GM19025 (cell line): ENCODE measurements around the gene CDK14.

ENCODE experiments used
- ATAC-seq: cut with Tn5 transposase; IDR thresholded peaks from one replicate; pipeline ENCODE4 v1.9.1; 2021; ENCODE audit warnings: mild to moderate bottlenecking, low read depth, moderate library complexity; ENCODE audit not compliant: unreplicated experiment

Gene CDK14

DNA sequence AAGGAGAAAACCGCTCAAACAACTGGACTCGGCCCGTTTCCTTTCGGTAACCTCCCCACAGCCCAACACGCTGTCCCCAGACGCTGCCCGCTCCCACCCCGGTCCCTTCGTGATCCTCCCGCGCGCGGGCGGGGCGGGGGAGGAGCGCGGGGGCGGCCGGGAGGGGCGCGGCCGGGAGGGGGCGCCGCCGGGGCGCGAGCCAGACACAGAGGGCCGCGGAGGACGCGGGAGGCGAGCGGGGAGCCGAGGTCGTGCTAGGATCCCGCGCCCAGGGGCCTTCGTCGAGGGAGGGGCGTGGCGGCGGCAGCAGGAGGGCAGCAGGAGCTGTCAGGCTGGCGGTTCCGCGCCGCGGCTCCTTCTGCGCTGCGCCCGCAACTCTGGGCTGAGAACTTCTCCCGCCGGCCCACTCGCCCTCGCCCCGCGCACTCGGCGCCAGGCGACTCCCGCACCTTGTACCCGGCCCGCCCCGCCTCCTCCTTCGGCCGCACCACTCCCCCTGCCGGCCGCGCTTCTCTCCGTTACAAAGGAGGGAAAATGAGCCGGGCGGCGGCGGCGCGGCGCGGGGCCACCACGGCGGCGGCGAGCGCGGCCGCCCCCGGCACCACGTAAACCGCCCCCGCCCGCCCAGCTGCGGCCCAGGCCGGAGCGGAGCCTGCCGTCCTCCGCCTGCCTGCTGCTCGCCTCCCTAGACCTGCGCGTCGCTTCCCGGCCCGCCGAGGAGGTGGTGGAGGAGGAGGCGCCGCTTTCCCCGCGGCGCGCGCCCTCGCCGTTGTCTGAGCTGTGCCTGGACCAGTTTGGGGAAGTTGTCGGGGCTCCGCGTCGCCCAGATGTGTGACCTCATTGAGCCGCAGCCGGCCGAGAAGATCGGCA lies at the start of gene CDK14:
Gene CDK14 (plus strand): TSS at position 521 of the 870 bp plus-strand sequence. CDS start 307 bp downstream, at position 828.
- ATAC-seq = peak; percentile 67

DNA sequence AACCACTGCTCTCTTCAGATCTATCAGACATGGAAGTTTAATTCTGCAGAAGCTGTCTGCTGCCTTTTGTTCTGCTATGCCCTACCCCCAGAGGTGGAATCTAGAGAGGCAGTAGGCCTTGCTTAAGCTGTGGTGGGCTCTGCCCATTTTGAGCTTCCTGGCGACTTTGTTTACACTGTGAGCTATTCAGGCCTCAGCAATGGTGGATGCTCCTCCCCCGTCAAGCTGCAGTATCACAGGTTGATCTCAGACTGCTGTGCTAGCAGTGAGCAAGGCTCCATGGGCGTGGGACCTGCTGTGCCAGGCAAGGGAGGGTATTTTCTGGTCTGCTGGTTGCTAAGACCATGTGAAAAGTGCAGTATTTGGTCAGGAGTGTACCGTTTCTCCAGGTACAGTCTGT lies 45.1 kb upstream of the CDK14 start:
- no peak for ATAC-seq

DNA sequence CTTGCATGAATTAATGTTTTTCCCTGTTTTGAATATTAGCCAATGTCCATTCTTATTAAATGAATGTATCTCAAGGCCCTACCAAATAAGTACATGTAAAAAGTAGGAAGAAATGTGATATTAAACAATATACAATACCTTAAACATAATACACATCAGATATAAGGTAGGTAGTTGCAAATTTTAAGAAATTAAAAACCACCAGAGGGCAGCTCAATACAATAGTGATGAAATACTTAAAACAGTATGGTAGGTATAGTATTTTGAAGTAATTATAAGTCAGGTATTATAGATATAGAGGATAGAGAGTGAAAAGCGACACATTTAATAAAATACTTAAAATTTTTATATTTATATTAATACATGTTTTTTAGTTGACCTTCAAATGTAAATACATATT lies 43.6 kb upstream of the CDK14 start:
- no peak for ATAC-seq

DNA sequence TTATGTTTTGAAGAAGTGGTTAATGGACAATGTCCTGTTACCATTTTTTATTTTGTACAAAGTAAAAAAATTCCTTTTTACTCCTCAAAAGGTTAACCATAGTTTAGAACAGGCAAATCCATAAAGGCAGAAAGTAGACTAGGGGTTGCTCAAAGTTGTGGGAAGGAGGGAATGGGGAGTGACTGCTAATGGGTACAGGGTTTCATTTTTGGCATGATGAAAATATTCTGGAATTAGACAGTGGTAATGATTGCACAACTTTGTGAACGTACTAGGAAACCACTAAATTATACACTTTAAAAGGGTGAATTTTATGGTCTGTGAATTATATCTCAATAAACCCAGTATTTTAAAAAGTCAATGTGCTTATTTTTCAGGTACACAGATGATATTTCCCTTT lies 35.4 kb upstream of the CDK14 start:
- no peak for ATAC-seq

DNA sequence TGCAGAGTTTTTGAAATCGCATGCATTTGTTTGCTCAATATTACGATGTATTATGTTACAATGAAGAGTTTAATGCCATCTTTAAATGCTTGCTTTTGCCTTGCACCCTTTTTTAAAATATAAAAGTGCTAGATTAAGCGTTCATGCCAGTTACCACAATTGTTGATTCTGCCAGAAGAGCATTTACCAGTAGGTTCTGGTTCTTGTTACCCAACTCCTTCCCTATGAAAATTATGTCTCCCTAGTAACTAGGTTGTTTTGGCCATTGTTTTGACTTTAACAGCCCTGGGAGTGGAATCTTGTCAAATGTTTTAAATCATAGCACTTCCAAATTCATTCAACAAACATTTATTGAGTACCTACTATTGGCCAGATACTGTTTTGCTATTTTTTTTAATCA lies 32.8 kb upstream of the CDK14 start:
- no peak for ATAC-seq

DNA sequence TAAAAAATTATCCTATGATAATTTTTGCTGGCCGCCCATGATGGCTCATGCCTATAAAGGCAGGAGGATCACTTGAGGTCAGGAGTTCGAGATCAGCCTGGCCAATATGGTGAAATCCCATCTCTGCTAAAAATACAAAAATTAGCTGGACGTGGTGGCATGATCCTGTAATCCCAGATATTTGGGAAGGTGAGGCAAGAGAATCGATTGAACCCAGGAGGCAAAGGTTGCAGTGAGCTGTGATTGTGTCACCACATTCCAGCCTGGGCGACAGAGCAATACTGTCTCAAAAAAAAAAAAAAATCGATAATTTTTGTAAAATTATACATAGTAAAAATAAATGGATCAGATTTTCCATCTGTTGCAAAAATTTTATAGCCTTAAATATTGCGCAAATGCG lies 31.7 kb upstream of the CDK14 start:
- no peak for ATAC-seq

DNA sequence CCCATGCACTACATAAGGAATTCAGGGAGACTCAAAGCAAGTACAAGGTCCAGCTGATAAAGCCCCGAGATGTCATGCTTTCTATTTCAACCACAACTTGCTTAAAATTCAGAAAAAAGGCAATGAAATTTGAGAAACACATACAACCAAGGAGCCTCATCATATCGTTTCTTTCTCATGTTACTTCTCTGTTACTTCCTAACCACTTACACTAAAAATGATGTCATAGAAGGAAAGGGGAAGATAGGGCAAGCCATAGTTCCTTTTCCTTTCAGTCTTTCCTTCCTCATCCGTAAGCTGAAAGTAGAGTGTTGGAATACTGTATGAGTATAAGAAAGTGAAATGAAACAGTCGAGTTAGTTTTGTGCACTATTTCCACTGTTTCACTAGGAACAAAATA lies 27.9 kb upstream of the CDK14 start:
- ATAC-seq = no peak

DNA sequence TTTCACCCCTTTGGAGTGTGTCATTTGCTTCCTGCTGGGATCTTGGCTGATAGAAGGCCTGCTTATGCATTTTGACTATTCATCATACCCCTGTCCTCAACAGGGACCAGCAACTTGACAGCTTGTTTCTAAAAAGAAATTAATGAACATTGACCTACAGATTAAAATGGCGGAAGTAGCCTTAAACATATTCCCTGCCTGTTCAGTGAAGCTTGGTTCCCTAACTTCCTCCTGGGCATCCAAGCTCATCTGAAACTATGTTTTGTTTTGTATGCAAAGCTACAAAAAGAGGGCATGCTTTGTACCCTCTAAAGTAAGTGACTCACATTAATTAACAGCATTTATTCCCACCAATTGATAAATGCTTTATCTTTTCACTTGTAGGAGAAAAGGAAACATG lies 26.8 kb upstream of the CDK14 start:
- ATAC-seq = no peak

DNA sequence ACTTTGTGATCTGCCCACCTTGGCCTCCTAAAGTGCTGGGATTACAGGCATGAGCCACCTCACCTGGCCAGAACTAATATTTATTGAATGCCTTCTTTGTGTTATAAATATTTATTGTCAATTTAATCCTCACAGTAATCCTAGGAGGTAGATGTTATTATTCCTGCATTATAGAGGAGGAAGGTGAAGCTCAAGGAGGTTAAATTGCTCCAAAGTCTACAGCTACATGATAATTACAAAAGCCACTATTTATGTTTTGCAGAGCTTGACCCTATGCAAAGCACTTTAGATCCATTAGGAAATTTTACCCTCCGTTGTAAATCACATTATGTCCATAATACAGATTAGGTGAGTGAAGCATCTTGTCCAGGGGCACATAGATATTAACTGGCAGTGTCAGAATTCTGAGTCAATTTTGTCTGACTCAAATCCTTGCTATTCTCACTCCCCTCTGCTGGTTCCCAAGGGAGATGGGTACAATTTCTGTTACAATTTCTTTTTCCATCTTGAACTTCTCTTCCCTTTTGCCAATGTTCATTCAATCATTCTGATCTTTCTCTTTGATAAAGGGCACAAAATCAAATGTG lies 25.7 kb upstream of the CDK14 start:
- no peak for ATAC-seq

DNA sequence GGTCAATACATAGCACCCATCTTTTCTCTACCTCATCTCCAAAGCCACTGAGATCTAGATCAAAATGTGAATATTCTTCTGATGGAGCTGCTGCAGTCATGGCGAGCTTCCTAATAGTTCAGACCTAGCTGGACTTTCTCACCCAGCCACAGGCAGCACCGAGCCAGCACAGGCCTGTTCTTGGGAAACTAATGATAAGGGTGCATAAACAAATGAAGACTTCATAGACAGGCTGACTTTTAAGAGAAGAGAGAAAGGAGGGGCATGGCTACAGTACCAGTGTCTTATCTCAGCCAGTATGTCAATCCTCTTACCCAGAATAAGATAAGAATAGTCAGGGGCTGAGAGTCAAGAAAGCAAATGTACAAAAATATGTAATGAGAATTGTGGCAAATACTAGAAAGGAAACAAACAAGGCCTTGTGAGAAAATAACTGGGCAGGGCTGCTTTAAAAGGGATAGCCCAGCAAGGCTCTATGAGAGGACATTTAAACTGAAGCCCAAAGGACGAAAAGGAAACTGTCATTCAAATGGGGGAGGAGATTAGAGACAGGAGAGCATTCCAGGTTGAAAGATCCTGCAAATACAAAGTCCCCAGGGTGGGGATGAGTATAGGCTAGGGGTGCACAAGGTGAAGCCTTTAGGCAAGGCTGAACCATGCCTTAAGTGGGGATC lies 21.8 kb upstream of the CDK14 start:
- no peak for ATAC-seq

DNA sequence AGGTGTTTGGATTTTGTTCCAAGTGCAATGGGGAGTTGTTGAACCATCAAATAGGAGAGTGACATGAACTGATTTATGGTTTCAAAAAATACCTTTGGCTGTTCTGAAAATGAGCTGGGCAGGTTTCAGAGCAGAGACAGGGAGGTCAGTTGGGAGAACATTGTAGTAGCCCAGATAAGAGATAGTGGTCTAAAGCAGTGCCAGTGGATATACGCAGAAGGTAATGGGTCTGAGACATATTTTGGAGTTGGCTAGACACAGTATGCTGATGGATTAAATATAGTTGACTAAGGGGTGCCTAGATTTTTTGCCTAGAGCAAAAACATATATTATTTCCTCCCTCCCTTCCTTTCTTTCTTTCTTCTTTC lies 21.3 kb upstream of the CDK14 start:
- no peak for ATAC-seq

DNA sequence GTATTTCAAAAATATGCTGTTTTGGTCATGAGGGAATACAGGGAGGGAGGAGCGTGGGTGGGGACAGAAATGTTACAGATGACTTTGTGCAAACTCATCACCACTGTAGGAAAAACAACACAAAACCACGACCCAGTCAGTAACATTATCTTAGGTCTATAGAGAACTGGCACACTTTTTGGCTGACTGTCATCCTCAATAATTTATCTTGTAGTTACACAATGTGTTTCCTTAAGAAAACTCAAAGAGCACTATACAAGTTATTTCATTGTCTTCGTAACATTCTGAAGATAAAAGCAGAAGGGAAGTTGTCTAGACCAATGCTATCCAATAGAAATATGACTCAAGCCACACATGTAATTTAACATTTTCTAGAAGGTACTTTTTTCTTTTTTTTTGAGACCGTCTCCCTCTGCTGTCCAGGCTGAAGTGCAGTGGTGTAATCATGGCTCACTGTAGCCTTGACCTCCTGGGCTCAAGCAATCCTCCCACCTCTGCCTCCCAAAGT lies 16.9 kb upstream of the CDK14 start:
- no peak for ATAC-seq

DNA sequence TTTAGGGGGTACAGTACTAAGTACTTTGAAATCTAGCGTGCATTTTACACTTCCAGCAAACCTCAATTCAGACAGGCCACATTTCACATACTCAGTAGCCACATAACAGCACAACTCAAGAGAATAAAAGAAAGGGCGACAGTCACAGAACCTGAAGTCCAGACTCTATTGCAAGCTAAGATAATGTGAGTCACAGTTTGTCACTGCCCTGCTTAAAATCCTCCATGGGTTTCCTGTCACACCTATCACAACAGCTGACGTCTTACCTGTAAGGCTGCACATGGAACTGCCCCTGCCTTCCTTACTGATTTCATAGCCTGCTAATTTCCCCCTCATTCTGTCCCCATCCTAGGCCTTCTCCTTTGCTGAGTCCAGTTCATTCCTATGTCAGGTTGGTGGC lies 16.1 kb upstream of the CDK14 start:
- no peak for ATAC-seq

DNA sequence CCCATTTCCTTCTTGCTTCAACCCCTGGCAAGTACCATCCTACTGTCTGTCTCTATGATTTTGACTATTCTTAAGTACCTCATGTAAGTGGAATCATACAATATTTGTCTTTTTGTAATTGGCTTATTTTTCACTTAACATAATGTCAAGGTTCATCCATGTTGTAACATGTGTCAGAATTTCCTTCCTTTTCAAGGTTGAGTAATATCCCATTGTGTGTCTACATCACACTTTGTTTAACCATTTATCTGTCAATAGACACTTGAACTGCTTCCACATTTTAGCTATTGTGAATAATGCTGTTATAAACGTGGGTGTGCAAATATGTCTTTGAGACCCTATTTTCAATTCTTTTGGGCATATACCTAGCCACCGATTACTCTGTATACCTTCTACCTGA lies 14.0 kb upstream of the CDK14 start:
- ATAC-seq = no peak

DNA sequence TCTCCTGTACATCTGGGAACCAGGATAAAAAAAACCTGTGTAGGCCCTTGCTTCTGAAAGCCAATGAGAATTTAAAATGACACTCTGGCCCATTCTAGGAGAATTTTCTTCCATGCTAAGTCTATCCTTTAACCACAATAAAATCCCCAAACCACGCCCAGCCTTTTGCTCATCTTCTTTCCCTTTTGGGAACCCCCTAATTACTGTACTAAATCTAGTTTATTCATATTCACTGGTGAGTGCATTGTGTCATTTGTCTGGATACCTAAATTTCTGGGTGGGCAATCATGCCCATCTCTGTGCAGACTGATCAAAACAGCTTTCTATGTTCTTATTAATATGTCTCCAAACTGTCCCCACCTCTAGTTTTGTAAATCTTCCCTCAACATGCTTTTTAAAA lies 11.7 kb upstream of the CDK14 start:
- ATAC-seq = no peak

DNA sequence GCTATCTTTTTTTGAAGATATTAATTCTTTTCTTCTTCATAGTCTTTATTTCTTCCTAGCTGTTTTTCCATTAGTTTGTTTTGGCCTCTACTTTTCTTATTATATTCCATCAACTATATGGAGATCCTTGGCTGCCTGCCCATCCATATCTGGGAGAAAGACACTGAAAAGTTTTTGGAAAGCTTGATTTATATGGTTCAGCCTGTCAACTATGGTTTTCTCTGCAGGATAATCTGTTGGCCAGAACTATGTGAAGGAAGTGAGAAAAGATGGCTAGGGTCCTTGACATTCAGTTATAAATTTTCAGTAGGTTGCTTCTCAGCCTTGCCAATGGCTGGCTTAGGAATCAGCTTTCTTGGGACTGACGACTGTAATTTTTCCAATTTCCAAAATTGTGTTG lies 10.0 kb upstream of the CDK14 start:
- no peak for ATAC-seq

DNA sequence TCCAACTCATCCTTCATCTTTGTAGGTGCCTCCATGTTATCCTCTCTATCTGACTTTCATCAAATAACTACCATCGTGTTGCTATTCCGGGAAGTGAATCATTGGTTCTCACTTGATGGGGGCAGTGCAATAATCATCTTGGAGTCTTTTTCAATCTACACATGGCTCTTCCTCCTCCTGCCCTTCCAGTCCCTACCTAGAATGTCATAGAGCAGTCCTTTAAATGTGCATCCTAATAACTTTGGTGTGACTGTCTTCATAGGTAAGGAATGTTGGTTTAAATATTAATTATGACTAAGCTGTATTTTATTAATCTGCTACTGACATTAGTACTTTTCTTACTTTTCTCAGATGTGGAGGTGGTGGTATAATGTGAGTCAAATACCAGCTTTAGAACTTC lies 8.4 kb upstream of the CDK14 start:
- ATAC-seq = no peak

DNA sequence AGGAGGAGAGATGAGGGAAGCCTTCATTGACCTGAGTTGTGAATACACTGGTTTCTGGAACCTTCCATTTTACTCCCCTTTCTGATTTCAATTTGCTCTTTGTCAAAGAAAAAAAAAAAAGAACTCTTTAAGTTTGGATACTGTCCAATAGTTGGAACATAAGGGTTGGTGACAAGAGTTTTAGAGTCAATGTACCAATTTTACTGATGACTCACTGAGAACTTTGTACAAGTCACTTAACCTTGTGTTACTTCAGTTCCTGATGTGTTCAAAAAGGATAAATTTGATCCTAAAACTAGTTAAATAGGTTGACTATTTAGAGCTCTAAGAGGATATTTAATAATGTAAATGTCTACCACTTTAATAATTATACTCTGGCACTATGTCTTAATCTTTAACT lies 4.1 kb upstream of the CDK14 start:
- ATAC-seq = no peak

DNA sequence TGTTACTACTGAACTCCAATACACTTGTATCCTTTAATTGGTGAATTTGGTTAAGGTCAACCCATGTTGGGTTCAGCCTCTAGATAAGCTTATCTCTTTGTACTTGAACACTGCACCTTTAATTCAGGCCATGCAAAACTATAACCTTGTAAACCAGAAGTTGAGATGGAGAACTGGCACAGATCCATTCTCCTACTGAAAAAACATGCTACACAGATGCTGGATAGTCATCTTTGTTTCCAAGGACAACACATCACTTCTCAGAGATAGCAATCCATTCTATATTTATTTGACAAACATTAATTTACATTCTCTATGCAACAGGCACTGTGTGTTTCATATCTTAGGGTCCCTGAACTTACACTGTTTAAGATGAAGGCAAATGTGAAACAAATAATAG lies 2.9 kb upstream of the CDK14 start:
- ATAC-seq = no peak

DNA sequence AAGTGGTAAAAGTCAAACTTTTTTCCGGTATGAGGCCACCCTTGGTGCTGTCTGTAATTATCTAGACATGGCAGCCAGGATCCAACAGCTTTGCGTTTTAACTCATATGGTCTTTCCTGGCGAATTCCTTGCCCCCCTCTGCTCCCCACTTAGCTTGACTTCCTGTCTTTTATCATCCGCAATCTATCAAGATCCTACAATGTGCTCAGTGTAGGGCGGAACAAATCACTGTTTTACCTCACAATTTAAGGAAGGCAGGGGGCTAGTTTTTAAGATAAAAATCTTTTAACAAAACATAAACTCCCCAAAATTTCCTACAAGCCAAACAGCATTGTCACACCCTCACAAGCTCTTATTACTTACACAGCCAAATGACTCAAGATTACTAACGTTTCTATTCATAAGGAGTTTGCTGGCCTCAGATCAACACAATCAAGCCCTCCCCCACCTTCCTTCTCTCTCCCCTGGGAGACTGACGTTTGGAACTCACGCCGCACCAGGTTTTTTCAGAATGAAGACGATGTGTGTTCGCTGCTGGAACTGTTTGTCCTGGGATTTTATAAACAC lies 1.3 kb upstream of the CDK14 start:
- no peak for ATAC-seq

DNA sequence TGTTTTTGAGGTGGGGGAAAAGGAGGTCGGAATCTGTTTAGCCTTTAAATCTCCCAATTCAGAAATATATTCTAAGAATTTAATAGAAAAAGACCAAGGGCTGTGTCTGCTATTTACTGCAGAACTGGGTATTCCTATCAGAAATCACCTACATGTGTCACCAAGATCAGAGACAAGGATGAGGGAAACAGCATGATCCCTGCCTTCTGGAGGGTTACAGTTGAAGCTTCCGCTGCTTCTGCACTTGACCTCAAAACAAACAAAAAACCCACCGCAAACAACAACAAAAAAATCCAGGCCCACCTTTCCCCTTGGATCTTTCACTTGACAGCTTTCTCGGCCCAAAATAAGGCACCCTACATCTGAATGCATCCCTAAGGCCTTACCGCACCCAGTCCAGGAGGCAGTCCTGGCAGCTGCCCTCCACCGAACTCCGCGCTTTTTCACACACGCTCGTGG lies 750 bp upstream of the CDK14 start:
- no peak for ATAC-seq
